Measurements from ENCODE around the gene DLX4. TPM values are rescaled to one million over a fixed set of nuclear protein-coding genes. Genes with fewer than 3 reads are reported as not detected.

The DLX4 gene
- total RNA-seq, 1 experiment from 2014 or later = 2.5 TPM

- Histone ChIP-seq H3K27me3 (ENCODE audit: insufficient read depth, low read length) (no peaks in the 10 kb centered on the region; the same call in 1 of the 2 replicates), H3K56ac (ENCODE audit: insufficient read length, low read depth, low read length) (no peak overlapping the region), H3K23ac (ENCODE audit: insufficient read length, low read depth, low read length) (no peak overlapping the region), H3K23me2 (ENCODE audit: insufficient read length, low read depth, low read length, poor library complexity, severe bottlenecking) (peaks cover 2% of the 10 kb centered on the region), H2AFZ (ENCODE audit: low read length) (no peak overlapping the region), H4K8ac (replicated peaks; ENCODE audit: insufficient read length, low read depth, low read length) (no peak overlapping the region), H4K20me1 (ENCODE audit: control insufficient read depth, insufficient read depth, insufficient read length) (no peaks in the 10 kb centered on the region), H3K9me3 (ENCODE audit: control insufficient read depth, low read depth, low read length) (no peaks in the 10 kb centered on the region), H3K4me2 (ENCODE audit: insufficient read depth, insufficient read length, low read length) (no peak overlapping the region), H4K91ac (ENCODE audit: insufficient read length, low read depth, low read length) (no peak overlapping the region), H3K4me1 (ENCODE audit: insufficient read depth, low read length) (no peaks in the 10 kb centered on the region), H2BK5ac (ENCODE audit: insufficient read length, low read length) (no peak overlapping the region), H2BK120ac (ENCODE audit: low read depth, low read length, poor library complexity, severe bottlenecking) (no peak overlapping the region), H3K18ac (ENCODE audit: insufficient read length, low read depth, low read length) (peak overlapping the region; percentile 27), H3T11ph (ENCODE audit: low read length) (no peak overlapping the region), H4K5ac (ENCODE audit: insufficient read length, low read depth, low read length) (no peak overlapping the region), H3K79me2 (ENCODE audit: insufficient read depth, low read length) (no peaks in the 10 kb centered on the region), H3K4ac (ENCODE audit: low read depth, low read length) (no peak overlapping the region), H2BK12ac (ENCODE audit: insufficient read length, low read depth, low read length) (no peak overlapping the region), H3K9ac (ENCODE audit: extremely low read depth, insufficient read length, low read length) (no peak overlapping the region), H3K27ac (ENCODE audit: insufficient read length, low read depth, low read length) (no peak overlapping the region), H2AK5ac (ENCODE audit: insufficient read length, low read length) (no peak overlapping the region), H2BK20ac (ENCODE audit: low read depth, low read length, poor library complexity, severe bottlenecking) (no peak overlapping the region), H2BK15ac (ENCODE audit: low read depth, low read length) (no peak overlapping the region), H3K79me1 (ENCODE audit: insufficient read depth, low read depth, low read length, poor library complexity, severe bottlenecking) (no peaks in the 10 kb centered on the region), H3K14ac (ENCODE audit: insufficient read depth, low read length) (no peak overlapping the region)
- Mint-ChIP-seq H3K27ac (peak overlapping the region in 2 of 3 experiments; percentile 33 to 47; a peak in 1 of 7 replicates), H3K36me3 (ENCODE audit: insufficient read depth in 1 of 3, low read depth in 3 of 3) (no peaks in the 10 kb centered on the region), H3K9me3 (no peaks in the 10 kb centered on the region), H3K4me1 (peaks cover 11 to 18% of the 10 kb centered on the region in 2 experiments), H3K4me3 (peak overlapping the region in 1 of 2 experiments; percentile 21; a peak in 1 of 5 replicates), H3K27me3 (ENCODE audit: low read depth) (peaks cover 80% of the 10 kb centered on the region)
- no CpG with 5 or more reads among the region's 26 CpGs for WGBS (ENCODE audit: extremely low coverage, insufficient read length, low lambda C conversion rate)
- DNase-seq = no peak
- TF ChIP-seq CTCF (conservative IDR thresholded peaks at IDR 0.05) = no peak
These were observed 24.6 kb upstream of the DLX4 start for GRCh38 chr17:49944273-49944870.

Data from H9 (cell line).